Neutrophil (primary cell): ENCODE data around the gene UBE2Q1.

Experiments used
- H3K27ac ChIP-seq: fragments of 200-600 bp; sonication (generic); 2 replicates; pipeline ENCODE4 v1.5.1; 2016; ENCODE audit warnings: mild to moderate bottlenecking, moderate library complexity
- H3K27me3 ChIP-seq: fragments of 200-600 bp; sonication (generic); 2 replicates; pipeline ENCODE4 v1.6.0; 2016; ENCODE audit warnings: mild to moderate bottlenecking
- H3K36me3 ChIP-seq: fragments of 200-600 bp; sonication (generic); 2 replicates; pipeline ENCODE4 v1.5.1; 2017
- H3K4me1 ChIP-seq, 2 experiments: fragments of 200-600 bp in 1 of 2; sonication (generic) in 1 of 2; 1 replicate in 1 of 2; 2 replicates in 1 of 2; pipeline versions ENCODE4 v1.5.1 to v1.6.1; 2013 to 2016; ENCODE audit warnings: low read depth in 1 of 2, low read length in 1 of 2, mild to moderate bottlenecking in 1 of 2, moderate library complexity in 1 of 2; ENCODE audit not compliant: control insufficient read depth in 1 of 2, insufficient read depth in 1 of 2
- H3K4me3 ChIP-seq, 2 experiments: fragments of 200-600 bp in 1 of 2; sonication (generic) in 1 of 2; 1 replicate in 1 of 2; 2 replicates in 1 of 2; pipeline ENCODE4 v1.5.1; 2013 to 2016; ENCODE audit warnings: low read depth in 1 of 2, low read length in 1 of 2, mild to moderate bottlenecking in 1 of 2, moderate library complexity in 1 of 2
- H3K9me3 ChIP-seq: fragments of 200-600 bp; sonication (generic); 2 replicates; pipeline ENCODE4 v1.5.1; 2016
- CTCF ChIP-seq: fragments of 200-600 bp; sonication (generic); IDR thresholded peaks from 2 replicates; pipeline ENCODE4 v1.5.1; 2016; ENCODE audit warnings: antibody characterized with exemption

The UBE2Q1 gene

DNA sequence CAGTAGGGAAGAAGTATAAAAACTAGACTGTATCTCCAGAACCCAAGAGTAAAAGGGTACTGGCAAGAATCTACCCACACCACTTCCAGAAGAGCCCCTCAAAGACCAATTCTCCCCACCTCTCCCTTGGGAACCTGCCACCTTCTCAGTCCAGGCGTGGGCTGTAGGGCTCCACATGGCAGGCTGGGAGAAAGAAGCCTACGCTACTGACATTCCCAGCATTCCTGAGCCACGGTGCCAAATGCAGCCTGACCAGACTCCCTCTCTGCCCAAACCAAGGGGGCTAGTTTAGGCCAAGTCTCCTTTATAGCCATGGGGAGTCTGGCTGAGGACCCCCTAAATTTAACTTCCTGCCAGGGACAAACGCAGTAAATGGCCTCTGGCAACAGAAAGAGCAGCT, 2.0 kb downstream of the UBE2Q1 start:
- H3K36me3 ChIP-seq = peaks cover 48% of the 10 kb centered on the region

DNA sequence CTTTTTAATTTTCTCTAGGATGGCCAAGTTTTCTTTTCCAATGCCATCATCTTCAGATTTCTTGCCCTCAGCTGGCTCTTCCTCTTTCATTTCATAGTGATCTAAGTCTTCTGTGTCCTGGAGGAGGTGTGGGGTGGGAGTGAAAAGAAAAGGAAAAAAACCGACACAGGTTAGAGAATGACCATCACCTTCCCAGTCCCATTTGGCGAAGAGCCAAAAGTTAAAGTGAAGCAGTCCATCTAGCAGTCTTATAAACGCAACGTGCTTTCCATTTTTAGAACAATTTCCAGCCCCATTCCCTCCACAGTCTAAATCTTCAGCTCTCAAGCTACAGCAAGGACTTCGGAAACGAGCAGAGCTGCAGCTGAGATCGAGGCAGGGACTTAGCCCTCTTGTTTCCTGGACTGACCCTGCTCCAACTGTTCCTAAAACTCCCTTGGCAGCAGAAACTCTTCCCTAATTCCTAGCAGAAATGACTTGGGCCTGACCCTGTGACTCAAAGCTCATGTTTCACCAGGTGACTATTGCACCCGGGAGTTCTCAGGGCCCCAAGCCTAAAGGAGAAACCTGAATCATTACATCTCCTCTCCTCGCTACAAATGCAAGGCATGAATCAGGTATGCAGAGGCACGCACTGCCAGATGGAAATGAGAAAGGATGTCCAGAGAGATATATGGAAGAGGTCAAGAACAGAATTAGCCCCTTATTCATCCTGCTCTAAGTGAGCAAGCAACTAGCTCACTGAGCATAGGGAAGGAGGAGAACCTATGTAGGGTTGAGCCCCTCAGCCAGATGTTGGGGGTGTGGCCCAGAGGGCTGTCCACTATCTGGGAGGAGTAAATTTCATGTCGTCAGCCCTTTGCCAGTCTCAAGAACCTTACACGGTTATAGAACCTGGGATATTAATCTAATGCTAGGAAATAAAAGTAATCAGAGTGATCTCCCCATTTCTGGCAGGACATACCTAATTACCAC, 5.1 kb downstream of the UBE2Q1 start:
- H3K27me3 ChIP-seq = no peaks in the 10 kb centered on the region
- no peak for TF ChIP-seq CTCF
- H3K4me1 ChIP-seq = peaks cover 21% of the 10 kb centered on the region in 2 experiments
- no peak overlapping the region for H3K27ac ChIP-seq
- H3K4me3 ChIP-seq = no peak overlapping the region
- no peaks in the 10 kb centered on the region for H3K9me3 ChIP-seq
- peaks cover 79% of the 10 kb centered on the region for H3K36me3 ChIP-seq

More for the DNA sequence above, 2.0 kb downstream of the UBE2Q1 start:
- no peak for TF ChIP-seq CTCF
- H3K4me3 ChIP-seq = no peak overlapping the region
- H3K27ac ChIP-seq = peak overlapping the region; percentile 97
- no peaks in the 10 kb centered on the region for H3K27me3 ChIP-seq
- peaks cover 30 to 31% of the 10 kb centered on the region in 2 experiments for H3K4me1 ChIP-seq
- no peaks in the 10 kb centered on the region for H3K9me3 ChIP-seq

DNA sequence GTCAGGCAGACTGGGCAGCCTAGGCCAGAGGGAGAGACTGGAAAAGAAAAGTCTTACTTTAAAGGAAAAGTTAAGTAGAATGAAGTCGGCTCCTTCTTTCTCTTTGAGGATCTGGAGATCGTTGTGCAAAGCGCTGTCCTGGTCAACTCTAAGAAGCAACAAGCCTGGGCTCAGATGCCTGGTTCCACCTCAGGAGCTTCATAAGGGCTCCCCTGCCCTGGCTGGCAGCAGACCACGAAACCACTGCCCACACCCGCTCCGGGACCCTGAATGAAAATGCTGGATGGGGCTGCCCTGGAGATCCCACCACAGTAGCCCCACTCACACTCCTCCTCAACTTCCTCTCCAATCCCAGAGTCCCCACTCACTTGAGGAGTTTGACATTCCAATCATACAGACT, 6.4 kb downstream of the UBE2Q1 start:
- Histone ChIP-seq H3K4me1 (peaks cover 9 to 10% of the 10 kb centered on the region in 2 experiments), H3K27me3 (no peaks in the 10 kb centered on the region), H3K4me3 (no peak overlapping the region), H3K9me3 (no peaks in the 10 kb centered on the region), H3K27ac (no peak overlapping the region), H3K36me3 (peaks cover 84% of the 10 kb centered on the region)
- TF ChIP-seq CTCF = no peak

GRCh38 chr1:154551474-154551873, 7.0 kb downstream of the UBE2Q1 start:
- H3K4me1 ChIP-seq = peaks cover 4% of the 10 kb centered on the region in 2 experiments
- H3K27me3 ChIP-seq = no peaks in the 10 kb centered on the region
- H3K4me3 ChIP-seq = no peak overlapping the region
- peaks cover 84% of the 10 kb centered on the region for H3K36me3 ChIP-seq
- TF ChIP-seq CTCF = no peak
- no peaks in the 10 kb centered on the region for H3K9me3 ChIP-seq
- no peak overlapping the region for H3K27ac ChIP-seq

GRCh38 chr1:154550657-154551056, 7.8 kb downstream of the UBE2Q1 start:
- Histone ChIP-seq H3K4me3 (no peak overlapping the region), H3K4me1 (no peaks in the 10 kb centered on the region), H3K27me3 (no peaks in the 10 kb centered on the region), H3K9me3 (no peaks in the 10 kb centered on the region), H3K36me3 (peaks cover 79% of the 10 kb centered on the region), H3K27ac (no peak overlapping the region)
- TF ChIP-seq CTCF = no peak
